MCF 10A (cell line): ENCODE measurements around the gene MTUS2. TPM values are rescaled to one million over a fixed set of nuclear protein-coding genes. Genes with fewer than 3 reads are reported as not detected.

Source experiments
- BruUV-seq: library from RNA; stranded (reverse); fragments of 400-500 nt; replicated peaks from 2 replicates; lab custom pipeline; 2021; lab: Mats Ljungman, UMichigan
- CTCF ChIA-PET: fragments of 300-600 bp; sonication (Branson Sonifier 250); formaldehyde crosslinking; extraction: SDS; loops from one replicate; lab custom pipeline; 2021; ENCODE audit warnings: antibody characterized with exemption, inconsistent platforms; lab: Yijun Ruan, JAX
- POLR2A ChIA-PET: fragments of 300-600, 350-650 bp; sonication (Branson Sonifier 250); formaldehyde crosslinking; extraction: SDS; loops from one replicate; lab custom pipeline; 2020; ENCODE audit warnings: antibody characterized with exemption, inconsistent platforms; lab: Yijun Ruan, JAX
- DNase-seq: peaks from one replicate; pipeline ENCODE4 v3.0.0-alpha.2; 2018; ENCODE audit not compliant: unreplicated experiment
- H3K27ac Mint-ChIP-seq: one replicate; pipeline ENCODE4 v1.8.0; 2022; ENCODE audit warnings: mild to moderate bottlenecking, low read depth, mixed read lengths; ENCODE audit not compliant: unreplicated experiment
- H3K27me3 Mint-ChIP-seq: one replicate; pipeline ENCODE4 v1.8.0; 2022; ENCODE audit warnings: mixed read lengths; ENCODE audit not compliant: insufficient read depth, unreplicated experiment
- H3K36me3 Mint-ChIP-seq: one replicate; pipeline ENCODE4 v1.8.0; 2022; ENCODE audit warnings: mild to moderate bottlenecking, moderate library complexity, mixed read lengths; ENCODE audit not compliant: insufficient read depth, unreplicated experiment
- H3K4me1 Mint-ChIP-seq: one replicate; pipeline ENCODE4 v1.8.0; 2022; ENCODE audit warnings: mixed read lengths; ENCODE audit not compliant: insufficient read depth, unreplicated experiment
- H3K4me3 Mint-ChIP-seq: one replicate; pipeline ENCODE4 v1.8.0; 2022; ENCODE audit warnings: mild to moderate bottlenecking, moderate library complexity, mixed read lengths; ENCODE audit not compliant: unreplicated experiment
- H3K9me3 Mint-ChIP-seq: one replicate; pipeline ENCODE4 v1.8.0; 2022; ENCODE audit warnings: mixed read lengths; ENCODE audit not compliant: unreplicated experiment
- CTCF ChIP-seq: fragments of 200-600 bp; IDR thresholded peaks from one replicate; pipeline ENCODE4 v1.8.0; 2022; ENCODE audit warnings: antibody characterized with exemption, mild to moderate bottlenecking; ENCODE audit not compliant: unreplicated experiment
- intact Hi-C: fragments of 100-400 bp; cut with micrococcal nuclease; formaldehyde crosslinking; loops from 2 replicates; pipeline ENCODE4 v1.14.1; 2022
- total RNA-seq: library from RNA; stranded (reverse); gene quantifications from 2 replicates; pipeline ENCODE4 v1.2.3, GENCODE V29; 2022

The MTUS2 gene
- total RNA-seq, 1 experiment from 2014 or later: not detected

- Mint-ChIP-seq H3K4me1 (no peaks in the 10 kb centered on the region), H3K27me3 (no peaks in the 10 kb centered on the region), H3K4me3 (no peak overlapping the region), H3K27ac (no peak overlapping the region), H3K36me3 (peaks cover 7% of the 10 kb centered on the region), H3K9me3 (peaks cover 9% of the 10 kb centered on the region)
- no peak for TF ChIP-seq CTCF
- no peak for DNase-seq
- POLR2A ChIA-PET: no interaction called here
- intact Hi-C loops: no loop called here
- CTCF ChIA-PET: interaction anchor here (0.6 kb wide), 1 partner anchor 72 kb away, joined by 3 read pairs; no protein-coding TSS in a partner anchor
- no TSS peak for BruUV-seq
These were observed 261.7 kb downstream of the MTUS2 start for GRCh38 chr13:29081697-29082440.

- no peaks in the 10 kb centered on the region for H3K36me3 Mint-ChIP-seq
- BruUV-seq: no TSS peak
- H3K27ac Mint-ChIP-seq: no peak overlapping the region
- peaks cover 14% of the 10 kb centered on the region for H3K9me3 Mint-ChIP-seq
- POLR2A ChIA-PET: no interaction called here
- H3K4me3 Mint-ChIP-seq: no peak overlapping the region
- no peak for TF ChIP-seq CTCF
- intact Hi-C loops: no loop called here
- CTCF ChIA-PET: no interaction called here
- H3K27me3 Mint-ChIP-seq: no peaks in the 10 kb centered on the region
- no peaks in the 10 kb centered on the region for H3K4me1 Mint-ChIP-seq
- no peak for DNase-seq
These were observed 279.8 kb downstream of the MTUS2 start for GRCh38 chr13:29099781-29100406.

- BruUV-seq: no TSS peak
- POLR2A ChIA-PET: no interaction called here
- Mint-ChIP-seq H3K27ac (no peak overlapping the region), H3K27me3 (no peaks in the 10 kb centered on the region), H3K9me3 (peaks cover 6% of the 10 kb centered on the region), H3K4me3 (no peak overlapping the region), H3K4me1 (no peaks in the 10 kb centered on the region), H3K36me3 (no peaks in the 10 kb centered on the region)
- intact Hi-C loops: no loop called here
- CTCF ChIA-PET: interaction anchor here (0.7 kb wide), 1 partner anchor 12 kb away, joined by 4 read pairs; no protein-coding TSS in a partner anchor
- no peak for TF ChIP-seq CTCF
- no peak for DNase-seq
These were observed 280.6 kb downstream of the MTUS2 start for GRCh38 chr13:29100758-29101157.

GRCh38 chr13:29101409-29101808 lies 281.3 kb downstream of the MTUS2 start:
- intact Hi-C loops: no loop called here
- no TSS peak for BruUV-seq
- DNase-seq: no peak
- no peak for TF ChIP-seq CTCF
- H3K36me3 Mint-ChIP-seq: no peaks in the 10 kb centered on the region
- no peaks in the 10 kb centered on the region for H3K4me1 Mint-ChIP-seq
- ChIA-PET POLR2A (no interaction called here), CTCF (interaction anchor here (0.6 to 0.7 kb wide), 4 partner anchors 10 to 28 kb away, joined by 3 to 4 read pairs (median 3); no protein-coding TSS in a partner anchor)
- H3K9me3 Mint-ChIP-seq: peaks cover 2% of the 10 kb centered on the region
- no peaks in the 10 kb centered on the region for H3K27me3 Mint-ChIP-seq
- H3K4me3 Mint-ChIP-seq: no peak overlapping the region
- H3K27ac Mint-ChIP-seq: no peak overlapping the region
